DOHH2 (cell line): Measurements from ENCODE around the gene C4BPB.

Experiments used
- H3F3A ChIP-seq: fragments of 200-600 bp; sonication (generic), shearing (Covaris generic); 2 replicates; pipeline ENCODE4 v1.6.0; 2016; ENCODE audit warnings: antibody characterized with exemption, mild to moderate bottlenecking; ENCODE audit not compliant: control insufficient read depth, insufficient read depth
- H3K27ac ChIP-seq: fragments of 200-600 bp; sonication (generic); 2 replicates; pipeline ENCODE4 v1.5.1; 2014; ENCODE audit warnings: low read depth, mild to moderate bottlenecking, low read length, moderate library complexity
- H3K27me3 ChIP-seq: fragments of 200-600 bp; sonication (generic); 2 replicates; pipeline ENCODE4 v1.6.1; 2014; ENCODE audit warnings: mild to moderate bottlenecking, low read length, mixed read lengths; ENCODE audit not compliant: control insufficient read depth
- H3K36me3 ChIP-seq: fragments of 200-600 bp; sonication (generic); 2 replicates; pipeline ENCODE4 v1.6.1; 2014; ENCODE audit warnings: mild to moderate bottlenecking, low read length, moderate library complexity, mixed read lengths; ENCODE audit not compliant: control insufficient read depth
- H3K4me1 ChIP-seq: fragments of 200-600 bp; sonication (generic); 2 replicates; pipeline ENCODE4 v1.6.1; 2014; ENCODE audit warnings: mild to moderate bottlenecking, low read length, mixed read lengths; ENCODE audit not compliant: control insufficient read depth
- H3K4me2 ChIP-seq: fragments of 200-600 bp; sonication (generic); 2 replicates; pipeline ENCODE4 v1.6.0; 2014; ENCODE audit warnings: mild to moderate bottlenecking, low read length, moderate library complexity
- H3K4me3 ChIP-seq: fragments of 200-600 bp; sonication (generic); 2 replicates; pipeline ENCODE4 v1.5.1; 2014; ENCODE audit warnings: mild to moderate bottlenecking, low read length, mixed read lengths
- H3K79me2 ChIP-seq: fragments of 200-600 bp; sonication (generic); 2 replicates; pipeline ENCODE4 v1.6.1; 2014; ENCODE audit warnings: mild to moderate bottlenecking, low read length, mixed read lengths; ENCODE audit not compliant: control insufficient read depth
- H3K9me2 ChIP-seq: fragments of 200-600 bp; sonication (generic); replicated peaks from 2 replicates; pipeline ENCODE4 v1.6.1; 2014; ENCODE audit warnings: mild to moderate bottlenecking, low read length, mixed read lengths; ENCODE audit not compliant: control insufficient read depth
- H3K9me3 ChIP-seq: fragments of 200-600 bp; sonication (generic); 2 replicates; pipeline ENCODE4 v1.6.1; 2014; ENCODE audit warnings: antibody characterized with exemption, low read length, mixed read lengths; ENCODE audit not compliant: control insufficient read depth, insufficient read depth
- H4K20me1 ChIP-seq: fragments of 200-600 bp; sonication (generic); 2 replicates; pipeline ENCODE4 v1.6.0; 2014; ENCODE audit warnings: low read depth, mild to moderate bottlenecking, antibody characterized with exemption, low read length, moderate library complexity; ENCODE audit not compliant: control insufficient read depth, insufficient read depth
- CTCF ChIP-seq: fragments of 200-600 bp; sonication (generic); IDR thresholded peaks from one replicate; pipeline ENCODE4 v1.5.1; 2014; ENCODE audit warnings: antibody characterized with exemption, mild to moderate bottlenecking, low read depth, low read length; ENCODE audit not compliant: poor library complexity, severe bottlenecking
- EZH2phosphoT487 ChIP-seq: fragments of 200-600 bp; sonication (generic); IDR thresholded peaks from 2 replicates; pipeline ENCODE4 v1.6.1; 2017; ENCODE audit warnings: borderline replicate concordance, mild to moderate bottlenecking, antibody characterized with exemption, low read length, moderate library complexity, mixed read lengths

C4BPB gene

DNA sequence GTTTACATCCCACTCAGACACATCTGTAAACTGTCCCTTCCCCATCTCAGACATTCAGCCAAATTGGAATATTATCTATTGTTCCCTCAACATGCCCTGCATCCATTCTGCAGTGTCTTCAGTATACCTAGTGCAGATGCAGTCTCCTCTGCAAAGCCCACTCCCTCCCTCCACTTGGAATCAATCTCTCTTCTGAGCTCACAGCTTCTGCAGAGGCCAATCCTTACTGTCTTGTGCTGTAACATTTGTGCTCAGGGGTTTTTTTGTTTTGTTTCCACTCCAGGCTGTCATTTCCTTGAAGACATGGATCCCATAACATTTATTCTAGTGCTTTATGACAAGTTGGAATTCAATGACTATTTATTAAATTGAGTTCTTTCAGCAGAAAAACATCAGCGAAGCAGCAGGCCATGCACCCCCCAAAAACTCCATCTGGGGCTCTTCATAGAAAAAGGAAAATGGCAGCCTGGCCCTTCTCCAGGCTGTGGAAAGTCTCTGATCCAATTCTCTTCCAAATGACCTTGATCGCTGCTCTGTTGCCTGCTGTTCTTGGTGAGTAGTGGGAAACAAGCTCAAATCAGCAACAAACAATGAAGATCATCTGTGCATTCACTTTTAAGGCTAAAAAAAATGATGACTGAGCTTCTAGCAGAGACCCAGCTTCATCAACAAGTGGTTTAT lies 24.1 kb downstream of the C4BPB start:
- Histone ChIP-seq H4K20me1 (no peaks in the 10 kb centered on the region), H3K27me3 (peaks cover 15% of the 10 kb centered on the region; the same call in 1 of the 2 replicates), H3K9me3 (no peaks in the 10 kb centered on the region), H3K27ac (no peak overlapping the region), H3K4me2 (no peak overlapping the region), H3F3A (no peaks in the 10 kb centered on the region), H3K4me1 (no peaks in the 10 kb centered on the region), H3K9me2 (no peaks in the 10 kb centered on the region), H3K36me3 (no peaks in the 10 kb centered on the region), H3K79me2 (no peaks in the 10 kb centered on the region), H3K4me3 (no peak overlapping the region)
- TF ChIP-seq EZH2phosphoT487 (no peak), CTCF (no peak)

DNA sequence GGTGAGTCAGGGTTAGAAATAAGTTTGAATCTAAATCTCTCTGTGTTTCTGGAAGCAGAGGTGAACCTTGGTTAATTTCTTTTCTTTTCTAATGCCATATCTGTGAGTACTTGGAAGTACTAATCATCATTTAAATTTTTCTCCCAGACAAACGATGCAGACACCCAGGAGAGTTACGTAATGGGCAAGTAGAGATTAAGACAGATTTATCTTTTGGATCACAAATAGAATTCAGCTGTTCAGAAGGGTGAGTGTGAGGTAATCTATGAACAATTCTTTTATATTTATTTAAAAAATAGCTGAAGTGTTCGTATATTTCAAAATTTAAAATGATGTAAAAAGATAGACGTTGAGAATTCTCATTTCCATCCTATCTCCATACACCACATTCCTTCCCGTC lies 26.6 kb downstream of the C4BPB start:
- Histone ChIP-seq H3K9me2 (no peaks in the 10 kb centered on the region), H3K36me3 (no peaks in the 10 kb centered on the region), H4K20me1 (no peaks in the 10 kb centered on the region), H3K4me3 (no peak overlapping the region), H3F3A (no peaks in the 10 kb centered on the region), H3K4me2 (no peak overlapping the region), H3K27me3 (peaks cover 8% of the 10 kb centered on the region; the same call in 1 of the 2 replicates), H3K79me2 (no peaks in the 10 kb centered on the region), H3K27ac (no peak overlapping the region), H3K4me1 (no peaks in the 10 kb centered on the region), H3K9me3 (no peaks in the 10 kb centered on the region)
- TF ChIP-seq EZH2phosphoT487 (no peak), CTCF (no peak)

GRCh38 chr1:207124389-207124788 lies 35.7 kb downstream of the C4BPB start:
- Histone ChIP-seq H3K9me2 (no peaks in the 10 kb centered on the region), H3K27ac (no peak overlapping the region), H3K36me3 (no peaks in the 10 kb centered on the region), H3K4me1 (no peaks in the 10 kb centered on the region), H3K79me2 (no peaks in the 10 kb centered on the region), H3K4me2 (no peak overlapping the region), H3F3A (no peaks in the 10 kb centered on the region), H3K9me3 (peaks cover 12% of the 10 kb centered on the region), H3K27me3 (0 out of 2 replicates have a peak, but pooled peaks cover 5% of the 10 kb centered on the region), H3K4me3 (no peak overlapping the region), H4K20me1 (no peaks in the 10 kb centered on the region)
- TF ChIP-seq EZH2phosphoT487 (no peak), CTCF (no peak)
